Testis (tissue), 3 donors: ENCODE data around the gene EVC2. TPM values are rescaled to one million over a fixed set of nuclear protein-coding genes. Genes with fewer than 3 reads are reported as not detected.

Experiments
- DNase-seq: peaks from one replicate; pipeline ENCODE4 v3.0.0-alpha.2; 2019
- H3K27ac ChIP-seq, 2 donors: fragments of 200-600 bp; sonication (generic); one replicate each; pipeline ENCODE4 v1.5.1; 2019
- H3K27me3 ChIP-seq: fragments of 200-600 bp; sonication (generic); one replicate; pipeline ENCODE4 v1.5.1; 2019
- H3K36me3 ChIP-seq: fragments of 200-600 bp; sonication (generic); one replicate; pipeline ENCODE4 v1.5.1; 2017; ENCODE audit warnings: low read depth; ENCODE audit errors: missing control alignments
- H3K4me1 ChIP-seq: fragments of 200-600 bp; sonication (generic); one replicate; pipeline ENCODE4 v1.5.1; 2019
- H3K4me3 ChIP-seq, 2 donors: fragments of 200-600 bp; sonication (generic); one replicate each; pipeline ENCODE4 v1.5.1; 2017 to 2019
- H3K9me3 ChIP-seq: fragments of 200-600 bp; sonication (generic); one replicate; pipeline ENCODE4 v1.5.1; 2017
- CTCF ChIP-seq, 3 experiments: fragments of 450-650 bp in 2 of 3; fragments of 200-600 bp in 1 of 3; sonication (generic) in 1 of 3; IDR thresholded peaks; one replicate each; pipeline ENCODE4 v1.5.1; 2016 to 2019; ENCODE audit warnings: antibody characterized with exemption in 3 of 3, mild to moderate bottlenecking in 2 of 3, moderate library complexity in 1 of 3
- POLR2A ChIP-seq: fragments of 450-650 bp; IDR thresholded peaks from one replicate; pipeline ENCODE4 v1.6.1; 2017; ENCODE audit warnings: antibody characterized with exemption, mild to moderate bottlenecking, moderate library complexity
- WGBS, 2 donors: methylation state at CpG; one replicate each; pipeline ENCODE4 v1.1.5; 2018; 5-methylcytosine and 5-hydroxymethylcytosine counted together
- intact Hi-C: fragments of 100-400 bp; cut with DNase I; formaldehyde crosslinking; loops from one replicate; pipeline ENCODE4 v1.15.1; 2023; ENCODE audit warnings: low total_unique reads
- polyA plus RNA-seq: library from polyadenylated mRNA; stranded (reverse); fragments of 350-450 nt; fragmentation: Illumina TruSeq; extraction: RNeasy Lipid Tissue Mini Kit (QIAGEN cat#74804); gene quantifications from one replicate; pipeline ENCODE4 v1.2.3, GENCODE V29; 2014; ENCODE audit warnings: low read depth, low replicate concordance; ENCODE audit not compliant: insufficient read depth
- total RNA-seq, 2 donors: library from RNA; depleted of rRNA; stranded (reverse); fragments of >200 nt; gene quantifications; one replicate each; pipeline ENCODE4 v1.2.3, GENCODE V29; 2016

The EVC2 gene
- total and polyA plus RNA-seq, 3 donors from 2014 or later = 2.9 to 10.2 (median 10.0) TPM

GRCh38 chr4:5710961-5711478, 2.7 kb upstream of the EVC2 start, which contains the start of gene EVC:
Gene EVC, plus strand, starts transcription at chr4:5711201. Its CDS starts 180 bp downstream, at chr4:5711381.
- peak within 1 kb of the TSS; percentile 34 to 72 for H3K27ac ChIP-seq
- H3K4me3 ChIP-seq = peak within 1 kb of the TSS; percentile 55 to 57
- TF ChIP-seq POLR2A = no peak
- no peak for TF ChIP-seq CTCF (IDR thresholded peaks at IDR 0.05)
- intact Hi-C loops = no loop called here
- H3K9me3 ChIP-seq = no peaks in the 10 kb centered on the region
- no peaks in the 10 kb centered on the region for H3K36me3 ChIP-seq
- peak; percentile 89 for DNase-seq
- H3K27me3 ChIP-seq = no peaks in the 10 kb centered on the region
- 0 to 1% methylated on average over 35 to 46 of the region's 49 CpGs for WGBS, 2 donors
- H3K4me1 ChIP-seq = peaks cover 28% of the 10 kb centered on the region

GRCh38 chr4:5710065-5710960, 2.0 kb upstream of the EVC2 start:
- 13 to 16% methylated on average over 13 of the region's 13 CpGs for WGBS, 2 donors
- no peaks in the 10 kb centered on the region for H3K36me3 ChIP-seq
- no peak for DNase-seq
- H3K9me3 ChIP-seq = no peaks in the 10 kb centered on the region
- H3K27ac ChIP-seq = peak overlapping the region; percentile 21 to 72
- no peaks in the 10 kb centered on the region for H3K27me3 ChIP-seq
- peaks cover 28% of the 10 kb centered on the region for H3K4me1 ChIP-seq
- TF ChIP-seq CTCF (IDR thresholded peaks at IDR 0.05) (peak; percentile 21 to 31 (median 24)), POLR2A (no peak)
- intact Hi-C loops = no loop called here
- H3K4me3 ChIP-seq = peak overlapping the region; percentile 55

- Histone ChIP-seq H3K27ac (peak overlapping the region; percentile 79 to 87), H3K9me3 (no peaks in the 10 kb centered on the region), H3K4me1 (peaks cover 28% of the 10 kb centered on the region), H3K27me3 (no peaks in the 10 kb centered on the region), H3K4me3 (peak overlapping the region; percentile 73 to 79), H3K36me3 (no peaks in the 10 kb centered on the region)
- DNase-seq = no peak
- intact Hi-C loops = no loop called here
- TF ChIP-seq CTCF (IDR thresholded peaks at IDR 0.05) = no peak
- TF ChIP-seq POLR2A = no peak
- WGBS, 2 donors = 39 to 40% methylated on average over 8 of the region's 8 CpGs
Observed at GRCh38 chr4:5709207-5709575, 832 bp upstream of the EVC2 start.

GRCh38 chr4:5707778-5708448, 446 bp downstream of the EVC2 start:
- Histone ChIP-seq H3K27ac (peak overlapping the region; percentile 79 to 87), H3K36me3 (no peaks in the 10 kb centered on the region), H3K9me3 (no peaks in the 10 kb centered on the region), H3K4me3 (peak overlapping the region; percentile 73 to 79), H3K4me1 (peaks cover 28% of the 10 kb centered on the region), H3K27me3 (no peaks in the 10 kb centered on the region)
- intact Hi-C loops = no loop called here
- DNase-seq = no peak
- WGBS, 2 donors = 0 to 6% methylated on average over 2 to 39 of the region's 41 CpGs
- TF ChIP-seq CTCF (IDR thresholded peaks at IDR 0.05) (no peak), POLR2A (no peak)
